Right atrium auricular region (tissue), 2 donors: Measurements from ENCODE around the gene MEX3D. TPM values are rescaled to one million over a fixed set of nuclear protein-coding genes. Genes with fewer than 3 reads are reported as not detected.
"Not testable (repeated sequence)": the region's sequence is repeated elsewhere in the genome, so short reads cannot be mapped to it uniquely, and the experiment has no call there.

Experiments
- DNase-seq: peaks from one replicate; pipeline ENCODE4 v3.0.0-alpha.2; 2019; ENCODE audit warnings: low spot score
- H3K27ac ChIP-seq, 2 donors: fragments of 200-600 bp; sonication (generic); 1 replicate in 1 of 2; 2 replicates in 1 of 2; pipeline ENCODE4 v1.5.1; 2016 to 2019
- H3K27me3 ChIP-seq, 2 donors: fragments of 200-600 bp; sonication (generic); one replicate each; pipeline versions ENCODE4 v1.5.1 to v1.6.0; 2017 to 2019
- H3K36me3 ChIP-seq: fragments of 200-600 bp; sonication (generic); one replicate; pipeline ENCODE4 v1.5.1; 2016
- H3K4me1 ChIP-seq, 2 donors: fragments of 200-600 bp; sonication (generic); one replicate each; pipeline versions ENCODE4 v1.5.1 to v1.6.0; 2017 to 2019
- H3K4me3 ChIP-seq, 2 donors: fragments of 200-600 bp; sonication (generic); 1 replicate in 1 of 2; 2 replicates in 1 of 2; pipeline ENCODE4 v1.5.1; 2017 to 2019; ENCODE audit warnings: mild to moderate bottlenecking in 1 of 2, moderate library complexity in 1 of 2
- H3K9me3 ChIP-seq, 2 donors: fragments of 200-600 bp; sonication (generic); one replicate each; pipeline ENCODE4 v1.5.1; 2019
- total RNA-seq, 2 donors: library from RNA; depleted of rRNA; stranded (reverse); fragments of >200 nt; gene quantifications; one replicate each; pipeline ENCODE4 v1.1.0, GENCODE V29; 2016
- TF ChIP-seq, protein P1 (sequence below), 2 donors: fragments of 200-600 bp; sonication (generic); IDR thresholded peaks; one replicate each; pipeline ENCODE4 v1.5.1; 2019; ENCODE audit warnings: antibody characterized with exemption in 2 of 2

The MEX3D gene
- total RNA-seq, 2 donors from 2014 or later = 7.5 to 17.0 TPM

DNA sequence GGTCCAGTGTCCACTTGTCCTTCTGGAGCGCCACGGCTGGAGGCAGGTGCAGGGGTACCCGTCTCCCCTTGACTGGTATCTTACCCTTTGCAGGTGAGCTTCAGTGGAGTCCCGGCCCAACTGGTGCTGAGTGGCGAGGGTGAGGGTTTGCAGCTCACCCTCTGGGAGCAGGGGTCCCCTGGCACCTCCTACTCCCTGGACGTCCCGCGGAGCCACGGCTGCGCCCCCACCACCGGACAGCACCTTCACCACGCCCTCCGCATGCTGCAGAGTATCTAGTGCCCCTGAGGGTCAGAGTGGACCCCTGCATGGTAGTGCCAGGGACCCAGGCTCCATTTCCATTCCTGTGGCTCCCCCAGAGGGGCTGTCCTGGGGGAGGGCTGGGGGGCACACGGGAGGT, 33.2 kb downstream of the MEX3D start:
- Histone ChIP-seq H3K4me3 (no peak overlapping the region), H3K4me1 (peaks cover 0 to 7% of the 10 kb centered on the region in 2 donors), H3K36me3 (no peaks in the 10 kb centered on the region), H3K27ac (no peak overlapping the region), H3K9me3 (no peaks in the 10 kb centered on the region), H3K27me3 (no peaks in the 10 kb centered on the region)
- DNase-seq = no peak
- TF ChIP-seq, protein P1, sequence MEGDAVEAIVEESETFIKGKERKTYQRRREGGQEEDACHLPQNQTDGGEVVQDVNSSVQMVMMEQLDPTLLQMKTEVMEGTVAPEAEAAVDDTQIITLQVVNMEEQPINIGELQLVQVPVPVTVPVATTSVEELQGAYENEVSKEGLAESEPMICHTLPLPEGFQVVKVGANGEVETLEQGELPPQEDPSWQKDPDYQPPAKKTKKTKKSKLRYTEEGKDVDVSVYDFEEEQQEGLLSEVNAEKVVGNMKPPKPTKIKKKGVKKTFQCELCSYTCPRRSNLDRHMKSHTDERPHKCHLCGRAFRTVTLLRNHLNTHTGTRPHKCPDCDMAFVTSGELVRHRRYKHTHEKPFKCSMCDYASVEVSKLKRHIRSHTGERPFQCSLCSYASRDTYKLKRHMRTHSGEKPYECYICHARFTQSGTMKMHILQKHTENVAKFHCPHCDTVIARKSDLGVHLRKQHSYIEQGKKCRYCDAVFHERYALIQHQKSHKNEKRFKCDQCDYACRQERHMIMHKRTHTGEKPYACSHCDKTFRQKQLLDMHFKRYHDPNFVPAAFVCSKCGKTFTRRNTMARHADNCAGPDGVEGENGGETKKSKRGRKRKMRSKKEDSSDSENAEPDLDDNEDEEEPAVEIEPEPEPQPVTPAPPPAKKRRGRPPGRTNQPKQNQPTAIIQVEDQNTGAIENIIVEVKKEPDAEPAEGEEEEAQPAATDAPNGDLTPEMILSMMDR (IDR thresholded peaks at IDR 0.05) = no peak

DNA sequence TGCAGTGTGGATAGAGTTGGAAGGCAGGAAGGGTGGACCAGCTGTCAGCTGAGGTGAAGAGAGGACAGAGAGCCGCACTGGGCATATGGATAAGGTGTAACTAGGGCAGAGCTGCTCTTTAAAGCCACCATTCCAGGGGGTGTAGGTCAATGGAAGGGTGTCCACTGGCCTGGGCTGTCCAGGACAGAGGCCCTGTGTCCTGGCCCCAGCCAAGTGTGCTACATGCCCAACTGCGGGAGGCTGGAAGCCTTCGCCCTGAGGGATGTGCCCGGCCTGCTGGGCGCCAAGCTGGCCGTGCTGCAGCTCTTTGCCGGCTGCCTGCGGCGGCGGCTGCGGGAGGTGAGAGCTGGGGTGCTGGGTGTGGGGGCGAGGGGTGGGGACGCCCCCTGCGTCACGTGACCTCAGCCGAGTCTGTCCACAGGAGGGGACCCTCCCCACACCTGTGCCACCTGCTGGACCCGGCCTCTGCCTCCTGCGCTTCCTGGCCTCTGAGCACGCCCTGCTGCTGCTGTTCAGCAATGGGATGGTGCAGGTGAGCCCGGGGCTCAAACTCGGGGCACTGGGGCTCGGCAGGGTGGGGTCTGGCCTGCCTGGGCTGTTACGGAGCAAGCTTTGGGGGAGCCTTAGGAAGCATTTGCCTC, 34.5 kb downstream of the MEX3D start:
- Histone ChIP-seq H3K4me3 (no peak overlapping the region), H3K9me3 (no peaks in the 10 kb centered on the region), H3K27me3 (no peaks in the 10 kb centered on the region), H3K27ac (no peak overlapping the region), H3K36me3 (no peaks in the 10 kb centered on the region), H3K4me1 (no peaks in the 10 kb centered on the region)
- TF ChIP-seq, protein P1 (IDR thresholded peaks at IDR 0.05) = no peak
- no peak for DNase-seq

DNA sequence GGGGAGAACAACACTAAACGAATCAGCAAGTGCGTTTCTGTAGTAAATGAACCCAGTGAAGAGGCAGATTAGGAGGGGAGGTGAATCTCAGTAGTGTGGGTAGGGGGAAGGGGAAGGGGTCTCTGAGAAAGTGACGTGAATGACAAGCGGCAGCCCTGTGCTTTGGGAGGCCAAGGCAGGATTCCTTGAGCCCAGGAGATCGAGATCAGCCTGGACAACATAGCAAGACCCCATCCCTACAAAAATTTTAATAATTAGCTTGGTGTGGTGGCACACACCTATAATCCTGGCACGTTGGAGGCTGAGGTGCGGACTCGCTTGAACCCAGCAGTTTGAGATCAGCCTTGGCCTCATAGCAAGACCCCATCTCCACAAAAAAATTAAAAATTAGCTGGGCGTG, 36.1 kb downstream of the MEX3D start:
- Histone ChIP-seq H3K4me3 (no peak overlapping the region), H3K27me3 (no peaks in the 10 kb centered on the region), H3K36me3 (no peaks in the 10 kb centered on the region), H3K9me3 (no peaks in the 10 kb centered on the region), H3K27ac (no peak overlapping the region), H3K4me1 (no peaks in the 10 kb centered on the region)
- TF ChIP-seq, protein P1 (IDR thresholded peaks at IDR 0.05) = no peak
- no peak for DNase-seq

DNA sequence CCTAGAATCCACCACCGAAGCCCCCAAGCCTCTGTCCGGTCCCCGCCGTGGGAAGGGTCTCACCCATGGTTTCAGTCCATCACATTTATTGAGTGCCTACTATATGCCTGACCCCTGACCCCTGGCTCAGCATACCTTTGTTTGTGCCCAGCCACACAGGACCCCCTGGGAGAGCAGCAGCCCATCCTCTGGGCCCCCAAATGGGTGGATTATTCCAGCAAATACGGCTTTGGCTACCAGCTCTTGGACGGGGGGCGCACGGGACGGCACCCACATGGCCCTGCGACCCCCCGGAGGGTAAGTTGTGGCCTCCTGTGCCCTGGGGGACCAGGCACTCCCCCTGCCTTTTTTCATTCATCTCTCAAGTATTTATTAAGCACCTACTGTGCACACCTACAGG, 36.5 kb downstream of the MEX3D start:
- no peaks in the 10 kb centered on the region for H3K9me3 ChIP-seq
- TF ChIP-seq, protein P1 (IDR thresholded peaks at IDR 0.05) = no peak
- H3K27me3 ChIP-seq = no peaks in the 10 kb centered on the region
- H3K36me3 ChIP-seq = no peaks in the 10 kb centered on the region
- DNase-seq = no peak
- H3K27ac ChIP-seq = no peak overlapping the region
- no peak overlapping the region for H3K4me3 ChIP-seq
- H3K4me1 ChIP-seq = no peaks in the 10 kb centered on the region

DNA sequence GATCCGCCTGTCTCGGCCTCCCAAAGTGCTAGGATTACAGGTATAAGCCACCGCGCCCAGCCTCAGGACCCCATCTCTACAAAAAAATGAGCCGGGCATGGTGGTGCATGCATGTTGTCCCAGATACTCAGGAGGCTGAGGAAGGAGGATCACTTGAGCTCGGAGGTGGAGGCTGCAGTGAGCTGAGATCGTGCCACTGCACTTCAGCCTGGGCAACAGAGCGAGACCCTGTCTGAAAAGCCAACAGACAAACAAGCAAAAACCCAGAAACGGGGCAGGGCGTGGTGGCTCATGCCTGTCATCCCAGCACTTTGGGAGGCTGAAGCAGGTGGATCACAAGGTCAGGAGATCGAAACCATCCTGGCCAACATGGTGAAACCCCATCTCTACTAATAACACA, 37.3 kb downstream of the MEX3D start:
- H3K4me1 ChIP-seq, H3K4me3 ChIP-seq, H3K27ac ChIP-seq, H3K36me3 ChIP-seq, H3K27me3 ChIP-seq, H3K9me3 ChIP-seq, DNase-seq: not testable (repeated sequence)

DNA sequence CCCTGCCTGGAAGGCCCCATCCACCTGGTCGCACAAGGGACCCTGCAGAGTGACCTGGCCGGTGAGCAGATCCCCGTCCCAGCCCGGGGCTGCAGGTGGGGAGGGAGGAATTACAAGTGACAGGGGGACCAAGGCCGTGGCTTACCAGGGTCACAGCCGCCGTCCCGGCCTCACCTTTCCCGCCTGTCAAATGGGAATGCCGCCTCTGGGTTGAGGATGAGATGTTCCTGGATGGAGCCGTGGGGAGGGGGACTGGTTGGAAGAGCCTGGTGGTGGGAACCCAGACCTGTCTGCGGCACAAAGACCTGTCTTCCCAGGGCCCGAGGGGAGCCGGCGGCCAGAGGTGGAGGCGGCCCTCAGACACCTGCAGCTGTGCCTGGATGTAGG, 38.7 kb downstream of the MEX3D start:
- Histone ChIP-seq H3K4me1 (peaks cover 0 to under 1% of the 10 kb centered on the region in 2 donors), H3K27me3 (peaks cover 0 to 2% of the 10 kb centered on the region in 2 donors), H3K36me3 (no peaks in the 10 kb centered on the region), H3K27ac (no peak overlapping the region), H3K9me3 (no peaks in the 10 kb centered on the region), H3K4me3 (no peak overlapping the region)
- TF ChIP-seq, protein P1 (IDR thresholded peaks at IDR 0.05) = no peak
- DNase-seq = no peak
